HepG2 (cell line): ENCODE data around the gene ZNF765. TPM values are rescaled to one million over a fixed set of nuclear protein-coding genes. Genes with fewer than 3 reads are reported as not detected.
"Not testable (repeated sequence)": the region's sequence is repeated elsewhere in the genome, so short reads cannot be mapped to it uniquely, and the experiment has no call there.

ENCODE experiments used
- ATAC-seq: fragments of 200-7000 bp; cut with Tn5 transposase; 3 replicates; pipeline ENCODE4 v1.9.1; 2020; ENCODE audit warnings: mild to moderate bottlenecking, moderate library complexity
- BruUV-seq: library from RNA; stranded (reverse); fragments of 400-500 nt; replicated peaks from 2 replicates; lab custom pipeline; 2021; lab: Mats Ljungman, UMichigan
- CTCF ChIA-PET: fragments of 300-600 bp; formaldehyde crosslinking; extraction: SDS; loops from one replicate; lab custom pipeline; 2021; ENCODE audit warnings: low total read pairs, inconsistent platforms, low intra/inter-chr PET ratio; lab: Yijun Ruan, JAX
- POLR2A ChIA-PET: fragments of 350-600 bp; sonication (Branson Sonifier 250); formaldehyde crosslinking; loops from one replicate; lab custom pipeline; 2020; ENCODE audit warnings: antibody characterized with exemption, inconsistent platforms; lab: Yijun Ruan, JAX
- DNase-seq: peaks from one replicate; pipeline ENCODE4 v3.0.0-alpha.2; 2015; ENCODE audit warnings: low spot score
- FAIRE-seq: peaks from 3 replicates; lab custom pipeline; 2011; peaks lifted over from hg19 to GRCh38; lab: Jason Lieb, UNC
- H2AFZ ChIP-seq: one replicate; pipeline ENCODE4 v1.6.1; 2011; ENCODE audit warnings: low read length, inconsistent platforms
- H3K27ac ChIP-seq: fragments of 300-600 bp; 3 replicates; pipeline ENCODE4 v1.8.0; 2011; ENCODE audit warnings: mixed run types, mild to moderate bottlenecking, mixed read lengths, low read length, inconsistent platforms; ENCODE audit not compliant: insufficient read depth; ENCODE audit errors: extremely low read length
- H3K27me3 ChIP-seq, 2 experiments: fragments of 200-600 bp in 1 of 2; 2 replicates in 1 of 2; 3 replicates in 1 of 2; pipeline versions ENCODE4 v1.6.0 to v1.8.0; 2011; ENCODE audit warnings: low read length in 2 of 2, mild to moderate bottlenecking in 2 of 2, moderate library complexity in 2 of 2, inconsistent platforms in 1 of 2; ENCODE audit not compliant: insufficient read depth in 2 of 2, control insufficient read depth in 1 of 2
- H3K36me3 ChIP-seq, 2 experiments: fragments of 200-600 bp in 1 of 2; replicated peaks in 1 of 2; 2 replicates in 1 of 2; 3 replicates in 1 of 2; pipeline versions ENCODE4 v1.5.1 to v1.8.0; 2011; ENCODE audit warnings: low read length in 2 of 2, inconsistent platforms in 1 of 2; ENCODE audit not compliant: insufficient read depth in 2 of 2, control insufficient read depth in 1 of 2
- H3K4me1 ChIP-seq: 2 replicates; pipeline ENCODE4 v1.5.1; 2012; ENCODE audit warnings: low read length, inconsistent platforms; ENCODE audit not compliant: insufficient read depth
- H3K4me2 ChIP-seq: 2 replicates; pipeline ENCODE4 v1.6.0; 2011; ENCODE audit warnings: low read depth, low read length, inconsistent platforms
- H3K4me3 ChIP-seq, 3 experiments: fragments of 200-600 bp in 1 of 3; sonication (generic), shearing (Covaris generic) in 1 of 3; replicated peaks in 1 of 3; 2 replicates each; pipeline ENCODE4 v1.5.1; 2011 to 2016; ENCODE audit warnings: low read length in 3 of 3, inconsistent platforms in 2 of 3, low read depth in 2 of 3, mild to moderate bottlenecking in 2 of 3, control low read depth in 1 of 3, mixed read lengths in 1 of 3; ENCODE audit not compliant: insufficient read depth in 1 of 3
- H3K79me2 ChIP-seq: one replicate; pipeline ENCODE4 v1.6.1; 2011; ENCODE audit warnings: low read length, inconsistent platforms; ENCODE audit not compliant: insufficient read depth
- H3K9ac ChIP-seq: 2 replicates; pipeline ENCODE4 v1.6.0; 2011; ENCODE audit warnings: mild to moderate bottlenecking, low read depth, low read length, inconsistent platforms; ENCODE audit not compliant: insufficient read depth
- H3K9me3 ChIP-seq: 2 replicates; pipeline ENCODE4 v1.5.1; 2012; ENCODE audit warnings: mild to moderate bottlenecking, low read length
- H4K20me1 ChIP-seq: 2 replicates; pipeline ENCODE4 v1.6.0; 2011; ENCODE audit warnings: inconsistent platforms, mild to moderate bottlenecking, low read length, moderate library complexity; ENCODE audit not compliant: insufficient read depth
- STAG1 ChIP-seq: sonication (generic); formaldehyde crosslinking; IDR thresholded peaks from 2 replicates; pipeline ENCODE4 v1.4.0; 2020; ENCODE audit warnings: missing genetic modification reagents
- ZNF430 ChIP-seq: sonication (generic); formaldehyde crosslinking; IDR thresholded peaks from 2 replicates; pipeline ENCODE4 v1.9.0; 2021; ENCODE audit warnings: mild to moderate bottlenecking, missing genetic modification reagents
- WGBS: methylation state at CpG from one replicate; pipeline ENCODE4 v1.1.6; 2017; ENCODE audit warnings: low lambda C conversion rate; 5-methylcytosine and 5-hydroxymethylcytosine counted together
- in situ Hi-C: cut with HindIII; loops from 2 replicates; pipeline ENCODE4 v1.10.0; 2017; ENCODE audit warnings: low pct_unique_long_range_greater_than_20kb; ENCODE audit not compliant: extremely low pct_ligation_motif_present
- intact Hi-C: fragments of 100-400 bp; cut with micrococcal nuclease; formaldehyde crosslinking; loops from one replicate; pipeline ENCODE4 v1.10.0; 2022; ENCODE audit not compliant: unreplicated experiment
- polyA plus RNA-seq, 8 experiments: library from polyadenylated mRNA; depleted of rRNA in 3 of 8; stranded (reverse) in 7 of 8; unstranded in 1 of 8; fragments of >200 nt; fragmentation: Illumina TruSeq in 4 of 8; extraction: Trizol in 4 of 8; gene quantifications; 2 replicates each; pipeline versions ENCODE4 v1.2.1 to v1.2.3, GENCODE V29; 2011 to 2016; ENCODE audit warnings: low read depth in 4 of 8, missing spikeins in 1 of 8, mixed read lengths in 1 of 8; ENCODE audit not compliant: insufficient read depth in 1 of 8
- total RNA-seq, 5 experiments: library from RNA; depleted of rRNA; stranded (reverse); fragments of >200 nt; fragmentation: Illumina TruSeq; extraction: Trizol; gene quantifications; 2 replicates each; pipeline ENCODE4 v1.2.3, GENCODE V29; 2016; ENCODE audit warnings: low read depth in 1 of 5
- TF ChIP-seq, protein P1 (sequence below): sonication (generic); formaldehyde crosslinking; IDR thresholded peaks from 2 replicates; pipeline ENCODE4 v1.5.0; 2020; ENCODE audit warnings: mild to moderate bottlenecking, missing genetic modification reagents, moderate library complexity

The ZNF765 gene
- total and polyA plus RNA-seq, 2 of the 13 experiments (the other 11 are each of a cell fraction or from before 2014, with no cell fraction given) = 5.0 to 14.5 TPM

DNA sequence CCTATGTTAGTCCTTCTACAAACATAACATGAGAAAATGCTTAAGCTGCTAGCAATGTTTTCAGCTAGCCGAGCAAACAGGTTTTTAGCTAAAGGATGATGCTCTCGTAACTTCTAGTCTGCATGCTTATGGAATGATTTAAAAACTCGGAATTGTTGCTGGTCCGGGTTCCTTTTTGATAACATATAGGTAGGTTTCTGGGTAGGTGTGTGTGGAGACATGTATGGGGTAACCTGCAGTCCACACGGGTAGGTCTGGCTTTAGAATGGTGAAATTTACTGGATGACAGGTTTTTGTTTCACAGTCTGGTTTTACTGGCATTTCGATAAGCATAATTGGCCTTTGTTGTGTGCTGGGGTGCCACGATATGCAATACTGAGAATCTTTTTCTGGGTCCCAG is 77.0 kb downstream of the ZNF765 start:
- no peak for TF ChIP-seq ZNF430
- CTCF ChIA-PET = no interaction called here
- 98% methylated on average over 7 of the region's 7 CpGs for WGBS
- DNase-seq (no peak), FAIRE-seq (no peak), ATAC-seq (no peak)
- no peaks in the 10 kb centered on the region; a peak in 1 of 5 replicates for H3K27me3 ChIP-seq
- H3K4me2 ChIP-seq = no peak overlapping the region
- H4K20me1 ChIP-seq = no peaks in the 10 kb centered on the region
- peaks cover 30% of the 10 kb centered on the region for H3K4me1 ChIP-seq
- intact Hi-C loops = no loop called here
- peaks cover 0 to 2% of the 10 kb centered on the region in 2 experiments; a peak in 3 of 5 replicates for H3K36me3 ChIP-seq
- BruUV-seq = no TSS peak
- POLR2A ChIA-PET = no interaction called here
- in situ Hi-C loops = no loop called here
- H3K4me3 ChIP-seq = no peak overlapping the region
- no peaks in the 10 kb centered on the region for H3K9me3 ChIP-seq
- peaks cover 19% of the 10 kb centered on the region for H3K79me2 ChIP-seq
- H3K9ac ChIP-seq = no peak overlapping the region
- no peak overlapping the region for H2AFZ ChIP-seq
- H3K27ac ChIP-seq = no peak overlapping the region

DNA sequence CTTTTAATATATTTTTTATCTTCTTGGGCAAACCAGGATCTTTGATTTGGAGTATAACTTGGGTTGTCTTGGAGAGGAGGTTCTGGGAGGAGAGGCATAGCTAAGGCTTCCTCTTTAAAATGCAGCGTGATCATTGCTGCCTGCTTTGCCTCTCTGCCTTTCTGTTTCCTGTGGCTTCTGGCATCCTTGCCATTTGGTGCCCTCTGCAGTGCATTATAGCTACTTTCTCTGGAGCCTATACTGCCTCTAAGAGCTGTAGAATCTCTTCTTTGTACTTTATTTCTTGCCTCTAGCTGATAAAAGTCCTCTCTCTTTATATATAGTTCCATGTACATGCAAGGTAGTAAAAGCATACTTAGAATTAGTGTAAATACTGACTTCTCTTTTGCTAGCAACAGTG is 79.9 kb downstream of the ZNF765 start:
- BruUV-seq, FAIRE-seq: not testable (repeated sequence)

More for the DNA sequence above, 79.9 kb downstream of the ZNF765 start:
- intact Hi-C loops, H3K9ac ChIP-seq, H3K4me2 ChIP-seq, POLR2A ChIA-PET, H3K27ac ChIP-seq, H4K20me1 ChIP-seq, H3K4me3 ChIP-seq, DNase-seq, ATAC-seq, H2AFZ ChIP-seq, CTCF ChIA-PET, H3K27me3 ChIP-seq, H3K9me3 ChIP-seq, in situ Hi-C loops: not testable (repeated sequence)
- 94% methylated on average over 1 of the region's 1 CpG for WGBS
- Histone ChIP-seq H3K4me1 (peaks cover 17% of the 10 kb centered on the region; the same call in 1 of the 2 replicates), H3K79me2 (peaks cover 14% of the 10 kb centered on the region), H3K36me3 (peaks cover 4 to 19% of the 10 kb centered on the region in 2 experiments; a peak in 4 of 5 replicates)
- peak; percentile 43 for TF ChIP-seq STAG1 (CRISPR knock-in tag)
- TF ChIP-seq, protein P1, sequence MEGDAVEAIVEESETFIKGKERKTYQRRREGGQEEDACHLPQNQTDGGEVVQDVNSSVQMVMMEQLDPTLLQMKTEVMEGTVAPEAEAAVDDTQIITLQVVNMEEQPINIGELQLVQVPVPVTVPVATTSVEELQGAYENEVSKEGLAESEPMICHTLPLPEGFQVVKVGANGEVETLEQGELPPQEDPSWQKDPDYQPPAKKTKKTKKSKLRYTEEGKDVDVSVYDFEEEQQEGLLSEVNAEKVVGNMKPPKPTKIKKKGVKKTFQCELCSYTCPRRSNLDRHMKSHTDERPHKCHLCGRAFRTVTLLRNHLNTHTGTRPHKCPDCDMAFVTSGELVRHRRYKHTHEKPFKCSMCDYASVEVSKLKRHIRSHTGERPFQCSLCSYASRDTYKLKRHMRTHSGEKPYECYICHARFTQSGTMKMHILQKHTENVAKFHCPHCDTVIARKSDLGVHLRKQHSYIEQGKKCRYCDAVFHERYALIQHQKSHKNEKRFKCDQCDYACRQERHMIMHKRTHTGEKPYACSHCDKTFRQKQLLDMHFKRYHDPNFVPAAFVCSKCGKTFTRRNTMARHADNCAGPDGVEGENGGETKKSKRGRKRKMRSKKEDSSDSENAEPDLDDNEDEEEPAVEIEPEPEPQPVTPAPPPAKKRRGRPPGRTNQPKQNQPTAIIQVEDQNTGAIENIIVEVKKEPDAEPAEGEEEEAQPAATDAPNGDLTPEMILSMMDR (CRISPR knock-in tag) = 0 out of 2 replicates have a peak, but pooled peaks have one; percentile 24
